Smooth muscle cell (in vitro differentiated cells): ENCODE data around the gene ASIC4. TPM values are rescaled to one million over a fixed set of nuclear protein-coding genes. Genes with fewer than 3 reads are reported as not detected.

Experiments
- DNase-seq: peaks from one replicate; lab custom pipeline; 2025; ENCODE audit not compliant: unreplicated experiment; lab: John Stamatoyannopoulos, UW
- H2AFZ ChIP-seq: fragments of 200-600 bp; sonication (generic); 2 replicates; pipeline ENCODE4 v1.6.0; 2016; ENCODE audit warnings: antibody characterized with exemption, low read depth, mild to moderate bottlenecking
- H3F3A ChIP-seq: fragments of 200-600 bp; sonication (generic); 2 replicates; pipeline ENCODE4 v1.6.0; 2017; ENCODE audit warnings: antibody characterized with exemption, low read depth
- H3K27ac ChIP-seq: fragments of 200-600 bp; sonication (generic); 2 replicates; pipeline ENCODE4 v1.5.1; 2016; ENCODE audit warnings: low read depth, mild to moderate bottlenecking
- H3K27me3 ChIP-seq: fragments of 200-600 bp; sonication (generic); 2 replicates; pipeline ENCODE4 v1.6.1; 2016; ENCODE audit warnings: low read depth, mild to moderate bottlenecking
- H3K36me3 ChIP-seq: fragments of 200-600 bp; sonication (generic); 2 replicates; pipeline ENCODE4 v1.5.1; 2016; ENCODE audit warnings: low read depth
- H3K4me1 ChIP-seq: fragments of 200-600 bp; sonication (generic); 2 replicates; pipeline ENCODE4 v1.5.1; 2016; ENCODE audit warnings: low read depth
- H3K4me2 ChIP-seq: fragments of 200-600 bp; sonication (generic); 2 replicates; pipeline ENCODE4 v1.6.0; 2016; ENCODE audit warnings: mild to moderate bottlenecking
- H3K4me3 ChIP-seq: fragments of 200-600 bp; sonication (generic); 2 replicates; pipeline ENCODE4 v1.5.1; 2016; ENCODE audit warnings: mild to moderate bottlenecking
- H3K79me2 ChIP-seq: fragments of 200-600 bp; sonication (generic); 2 replicates; pipeline ENCODE4 v1.6.0; 2016; ENCODE audit warnings: low read depth, mild to moderate bottlenecking
- H3K9ac ChIP-seq: fragments of 200-600 bp; sonication (generic); 2 replicates; pipeline ENCODE4 v1.6.0; 2016; ENCODE audit warnings: low read depth
- H3K9me3 ChIP-seq: fragments of 200-600 bp; sonication (generic); replicated peaks from 2 replicates; pipeline ENCODE4 v1.5.1; 2016; ENCODE audit warnings: low read depth
- H4K20me1 ChIP-seq: fragments of 200-600 bp; sonication (generic); 2 replicates; pipeline ENCODE4 v1.6.0; 2016; ENCODE audit warnings: low read depth
- WGBS: methylation state at CpG from one replicate; pipeline ENCODE4 v1.1.7; 2016; ENCODE audit warnings: low lambda C conversion rate; 5-methylcytosine and 5-hydroxymethylcytosine counted together
- polyA plus RNA-seq: library from polyadenylated mRNA; unstranded; fragments of >200 nt; fragmentation: Nextera tagmentation; extraction: Ambion mirVana; gene quantifications from 2 replicates; pipeline ENCODE4 v1.2.1, GENCODE V29; 2016
- total RNA-seq: library from RNA; depleted of rRNA; stranded (reverse); fragments of >200 nt; gene quantifications from 2 replicates; pipeline ENCODE4 v1.2.3, GENCODE V29; 2014
- TF ChIP-seq, protein P1 (sequence below): fragments of 200-600 bp; sonication (generic); IDR thresholded peaks from 2 replicates; pipeline ENCODE4 v1.5.1; 2017; ENCODE audit warnings: borderline replicate concordance, mild to moderate bottlenecking, antibody characterized with exemption; ENCODE audit not compliant: insufficient read depth, poor library complexity, severe bottlenecking

ASIC4 gene
- total and polyA plus RNA-seq, 2 experiments from 2014 or later = 0.32 to 0.49 TPM

DNA sequence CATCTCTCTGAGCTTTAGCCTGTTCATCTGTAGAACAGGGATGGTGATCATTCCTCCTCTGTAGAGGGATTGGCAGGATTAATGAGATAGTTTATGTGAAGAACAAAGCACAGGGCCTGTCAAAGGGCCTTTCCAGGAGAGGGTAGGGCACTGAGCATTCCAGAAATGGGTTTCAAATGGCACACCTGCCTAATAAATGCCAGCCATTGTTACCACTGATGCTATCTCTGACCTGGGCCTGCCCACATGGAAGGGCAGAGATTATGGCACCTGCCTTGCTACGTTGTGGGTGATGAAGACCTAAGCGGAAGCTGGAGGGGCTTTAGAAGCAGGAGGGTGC, 46.6 kb upstream of the ASIC4 start:
- Histone ChIP-seq H3K27me3 (no peaks in the 10 kb centered on the region), H3K4me1 (no peaks in the 10 kb centered on the region), H3K79me2 (no peaks in the 10 kb centered on the region), H4K20me1 (no peaks in the 10 kb centered on the region), H3K4me2 (no peak overlapping the region), H3K36me3 (no peaks in the 10 kb centered on the region), H3F3A (no peaks in the 10 kb centered on the region), H3K9me3 (no peaks in the 10 kb centered on the region), H3K27ac (no peak overlapping the region), H3K4me3 (no peak overlapping the region), H2AFZ (no peak overlapping the region), H3K9ac (no peak overlapping the region)
- 94% methylated on average over 2 of the region's 2 CpGs for WGBS
- DNase-seq = no peak
- TF ChIP-seq, protein P1, sequence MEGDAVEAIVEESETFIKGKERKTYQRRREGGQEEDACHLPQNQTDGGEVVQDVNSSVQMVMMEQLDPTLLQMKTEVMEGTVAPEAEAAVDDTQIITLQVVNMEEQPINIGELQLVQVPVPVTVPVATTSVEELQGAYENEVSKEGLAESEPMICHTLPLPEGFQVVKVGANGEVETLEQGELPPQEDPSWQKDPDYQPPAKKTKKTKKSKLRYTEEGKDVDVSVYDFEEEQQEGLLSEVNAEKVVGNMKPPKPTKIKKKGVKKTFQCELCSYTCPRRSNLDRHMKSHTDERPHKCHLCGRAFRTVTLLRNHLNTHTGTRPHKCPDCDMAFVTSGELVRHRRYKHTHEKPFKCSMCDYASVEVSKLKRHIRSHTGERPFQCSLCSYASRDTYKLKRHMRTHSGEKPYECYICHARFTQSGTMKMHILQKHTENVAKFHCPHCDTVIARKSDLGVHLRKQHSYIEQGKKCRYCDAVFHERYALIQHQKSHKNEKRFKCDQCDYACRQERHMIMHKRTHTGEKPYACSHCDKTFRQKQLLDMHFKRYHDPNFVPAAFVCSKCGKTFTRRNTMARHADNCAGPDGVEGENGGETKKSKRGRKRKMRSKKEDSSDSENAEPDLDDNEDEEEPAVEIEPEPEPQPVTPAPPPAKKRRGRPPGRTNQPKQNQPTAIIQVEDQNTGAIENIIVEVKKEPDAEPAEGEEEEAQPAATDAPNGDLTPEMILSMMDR = no peak

DNA sequence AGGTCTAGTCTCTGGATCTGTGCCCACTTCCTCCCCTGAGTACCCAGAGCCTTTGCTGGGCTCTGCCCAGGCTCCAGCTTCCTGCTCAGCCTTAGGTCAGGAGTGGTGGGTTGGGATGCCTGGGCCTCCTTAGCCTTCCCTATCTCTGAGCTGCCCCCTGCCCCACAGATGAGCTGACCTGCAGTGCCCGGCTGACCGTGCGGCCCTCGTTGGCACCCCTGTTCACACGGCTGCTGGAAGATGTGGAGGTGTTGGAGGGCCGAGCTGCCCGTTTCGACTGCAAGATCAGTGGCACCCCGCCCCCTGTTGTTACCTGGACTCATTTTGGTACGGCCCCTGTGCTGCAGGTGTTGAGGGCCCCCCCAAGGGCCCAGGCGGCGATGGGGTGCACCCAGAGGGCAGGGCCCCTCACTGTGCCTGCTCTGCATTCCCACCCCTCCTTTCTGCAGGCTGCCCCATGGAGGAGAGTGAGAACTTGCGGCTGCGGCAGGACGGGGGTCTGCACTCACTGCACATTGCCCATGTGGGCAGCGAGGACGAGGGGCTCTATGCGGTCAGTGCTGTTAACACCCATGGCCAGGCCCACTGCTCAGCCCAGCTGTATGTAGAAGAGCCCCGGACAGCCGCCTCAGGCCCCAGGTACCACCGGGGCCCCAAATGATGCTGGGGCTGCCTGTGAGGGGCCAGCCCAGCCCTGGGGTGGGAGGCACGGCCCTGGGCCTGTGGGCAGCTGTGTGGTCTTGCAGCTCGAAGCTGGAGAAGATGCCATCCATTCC, 45.7 kb upstream of the ASIC4 start:
- Histone ChIP-seq H3K36me3 (no peaks in the 10 kb centered on the region), H3K4me1 (no peaks in the 10 kb centered on the region), H4K20me1 (no peaks in the 10 kb centered on the region), H2AFZ (no peak overlapping the region), H3K9me3 (no peaks in the 10 kb centered on the region), H3K27me3 (no peaks in the 10 kb centered on the region), H3K4me2 (peak overlapping the region; percentile 54), H3K9ac (no peak overlapping the region), H3K27ac (no peak overlapping the region), H3F3A (no peaks in the 10 kb centered on the region), H3K4me3 (no peak overlapping the region), H3K79me2 (no peaks in the 10 kb centered on the region)
- TF ChIP-seq, protein P1 = no peak
- DNase-seq = no peak
- 92% methylated on average over 23 of the region's 23 CpGs for WGBS

DNA sequence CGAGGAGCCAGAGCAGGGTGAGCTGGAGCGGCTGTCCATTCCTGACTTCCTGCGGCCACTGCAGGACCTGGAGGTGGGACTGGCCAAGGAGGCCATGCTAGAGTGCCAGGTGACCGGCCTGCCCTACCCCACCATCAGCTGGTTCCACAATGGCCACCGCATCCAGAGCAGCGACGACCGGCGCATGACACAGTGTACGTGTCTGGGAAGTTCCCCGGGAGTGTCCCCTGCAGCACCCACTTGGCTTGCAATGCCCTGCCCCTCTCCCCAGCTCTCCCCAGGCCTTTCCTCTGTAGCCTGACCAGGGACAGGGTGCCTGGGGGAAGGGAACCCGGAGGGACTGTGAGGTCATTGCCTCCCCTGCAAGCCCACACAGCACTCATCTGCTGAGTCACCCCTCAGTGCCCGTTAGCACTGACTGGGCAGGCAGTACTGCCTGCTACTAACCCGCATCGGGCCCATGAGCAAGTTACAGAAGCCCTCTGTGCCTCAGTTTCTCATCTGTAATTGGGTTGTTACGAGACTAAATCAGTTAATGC, 45.0 kb upstream of the ASIC4 start:
- H3K9me3 ChIP-seq = no peaks in the 10 kb centered on the region
- H3K4me3 ChIP-seq = no peak overlapping the region
- H2AFZ ChIP-seq = no peak overlapping the region
- no peaks in the 10 kb centered on the region for H4K20me1 ChIP-seq
- DNase-seq = peak; percentile 20
- no peaks in the 10 kb centered on the region for H3K79me2 ChIP-seq
- H3K27me3 ChIP-seq = no peaks in the 10 kb centered on the region
- H3K27ac ChIP-seq = no peak overlapping the region
- H3K36me3 ChIP-seq = no peaks in the 10 kb centered on the region
- no peaks in the 10 kb centered on the region for H3K4me1 ChIP-seq
- H3F3A ChIP-seq = no peaks in the 10 kb centered on the region
- WGBS = 63% methylated on average over 16 of the region's 16 CpGs
- TF ChIP-seq, protein P1 = no peak
- no peak overlapping the region for H3K9ac ChIP-seq
- peak overlapping the region; percentile 54 for H3K4me2 ChIP-seq

DNA sequence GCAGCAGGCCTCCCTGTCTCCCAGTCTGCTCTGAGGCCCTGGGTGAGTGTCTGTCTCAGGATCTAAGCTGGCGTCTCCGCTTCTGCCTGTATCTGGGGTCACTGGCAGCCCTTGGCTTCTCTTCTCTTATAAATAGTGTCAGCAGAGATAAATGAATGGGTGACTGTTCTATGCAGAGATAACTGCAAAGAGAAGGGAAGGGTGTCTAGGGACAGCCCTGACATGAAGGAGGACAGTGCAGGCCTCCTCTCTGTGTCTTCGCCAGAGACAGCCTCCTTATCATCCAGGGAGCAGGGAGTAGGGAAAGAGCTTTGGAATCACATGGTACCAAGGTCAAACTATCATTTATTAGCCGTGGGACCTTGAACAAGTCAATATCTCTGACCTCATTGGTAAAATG, 43.9 kb upstream of the ASIC4 start:
- Histone ChIP-seq H3K9me3 (no peaks in the 10 kb centered on the region), H3K27me3 (no peaks in the 10 kb centered on the region), H3K9ac (no peak overlapping the region), H3F3A (no peaks in the 10 kb centered on the region), H3K4me3 (no peak overlapping the region), H3K36me3 (no peaks in the 10 kb centered on the region), H3K4me2 (no peak overlapping the region), H4K20me1 (no peaks in the 10 kb centered on the region), H3K27ac (peak overlapping the region; percentile 10), H3K4me1 (no peaks in the 10 kb centered on the region), H3K79me2 (no peaks in the 10 kb centered on the region), H2AFZ (no peak overlapping the region)
- 34% methylated on average over 4 of the region's 4 CpGs for WGBS
- no peak for DNase-seq
- TF ChIP-seq, protein P1 = no peak
